ENCODE results near the gene DMAC1.

DMAC1 gene

GRCh38 chr9:7782400-7783120 is 17.0 kb downstream of the DMAC1 start:
- DNase-seq, result no peak

DNA sequence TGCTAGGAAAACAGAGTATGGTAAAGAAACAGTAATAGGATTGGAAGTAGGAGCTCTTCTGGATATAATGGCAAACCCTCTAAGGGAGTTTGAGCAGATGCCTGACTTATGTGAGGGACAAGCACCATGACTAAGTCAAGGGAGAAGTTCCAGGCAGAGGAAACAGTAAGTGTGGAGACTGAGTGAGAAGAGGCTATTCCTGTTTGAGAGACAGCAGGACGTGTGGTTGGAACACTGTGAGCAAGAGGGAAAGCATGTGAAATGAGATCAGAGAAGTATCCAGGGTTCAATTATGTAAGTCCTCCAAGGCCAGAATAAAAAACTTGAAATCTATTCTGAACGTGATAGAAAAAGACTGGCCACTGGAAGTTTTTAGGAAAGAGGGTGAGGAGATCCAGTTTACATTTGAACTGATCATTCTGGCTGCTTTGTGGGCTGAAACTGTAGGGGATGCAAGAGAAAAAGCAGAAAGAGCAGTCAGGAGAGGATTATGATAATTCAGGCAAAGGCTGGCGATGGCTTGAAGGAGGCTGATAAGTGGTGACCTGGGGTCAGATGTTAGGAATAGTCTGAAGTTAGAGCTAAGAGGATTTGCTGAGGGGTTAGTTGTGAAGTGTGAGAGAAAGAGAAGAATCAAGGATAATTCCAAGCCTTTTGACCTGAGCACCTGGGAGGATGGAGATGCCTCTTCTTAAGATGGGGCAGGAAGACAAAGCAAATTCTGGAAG is 19.2 kb downstream of the DMAC1 start:
- no peak for DNase-seq

GRCh38 chr9:7778851-7779600 is 20.6 kb downstream of the DMAC1 start:
- DNase-seq, result no peak

DNA sequence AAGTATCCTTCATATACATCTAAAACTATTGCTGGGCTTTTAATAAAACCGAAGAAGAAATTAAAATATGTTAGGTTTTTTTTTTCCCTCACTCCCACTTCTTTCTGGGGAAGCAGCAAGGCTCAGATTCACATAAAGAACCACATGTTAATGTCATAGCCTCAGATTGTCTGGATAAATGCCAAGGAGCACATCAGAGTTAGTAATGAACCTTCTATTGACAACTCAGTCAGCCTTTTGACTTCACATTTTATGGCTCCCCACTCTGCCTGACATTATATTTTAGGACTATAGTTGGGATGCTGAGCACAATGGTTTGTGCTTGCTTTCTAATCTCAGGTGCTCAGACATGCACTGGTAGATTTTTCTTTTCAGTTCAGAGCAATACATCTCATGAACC is 21.8 kb downstream of the DMAC1 start:
- DNase-seq, result no peak

DNA sequence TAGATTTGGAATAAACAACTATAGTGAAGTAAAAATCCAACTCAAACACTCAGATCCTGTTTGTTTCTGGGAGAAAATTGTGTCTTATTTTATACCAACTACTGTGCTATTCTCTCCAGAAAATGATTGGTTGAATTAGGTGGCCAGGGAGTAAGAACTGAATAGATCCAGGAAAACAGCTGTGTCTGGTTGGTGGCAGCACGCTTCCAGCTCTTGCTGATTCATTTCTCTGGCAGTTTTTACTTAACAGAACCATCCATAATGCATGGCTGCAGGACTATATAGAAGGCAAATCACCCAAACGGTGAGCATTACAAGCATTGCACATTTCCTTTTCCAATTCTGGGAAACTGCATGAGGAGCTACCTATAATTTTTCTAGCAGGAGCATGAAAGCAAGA is 29.5 kb downstream of the DMAC1 start:
- no peak for DNase-seq

DNA sequence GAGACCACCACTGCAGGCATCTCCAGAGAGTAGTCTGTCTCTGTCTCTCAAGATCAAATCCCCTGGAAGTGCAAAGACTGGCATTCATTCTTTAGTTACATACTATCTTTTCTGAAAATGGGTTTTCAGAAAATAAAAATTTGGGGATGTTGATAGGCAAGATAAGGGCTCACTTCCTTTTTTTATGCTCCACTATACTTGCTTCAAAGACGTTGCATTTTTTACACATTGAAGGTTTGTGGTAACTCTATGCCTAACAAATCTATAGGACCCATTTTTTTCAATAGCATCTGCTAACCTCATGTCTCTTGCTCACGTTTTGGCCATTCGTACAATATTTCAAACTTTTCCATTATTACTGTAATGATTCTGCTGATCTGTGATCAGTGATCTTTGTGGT is 37.0 kb downstream of the DMAC1 start:
- DNase-seq, result no peak

- DNase-seq, result no peak
Measured at GRCh38 chr9:7760014-7760415, 39.6 kb downstream of the DMAC1 start.

DNA sequence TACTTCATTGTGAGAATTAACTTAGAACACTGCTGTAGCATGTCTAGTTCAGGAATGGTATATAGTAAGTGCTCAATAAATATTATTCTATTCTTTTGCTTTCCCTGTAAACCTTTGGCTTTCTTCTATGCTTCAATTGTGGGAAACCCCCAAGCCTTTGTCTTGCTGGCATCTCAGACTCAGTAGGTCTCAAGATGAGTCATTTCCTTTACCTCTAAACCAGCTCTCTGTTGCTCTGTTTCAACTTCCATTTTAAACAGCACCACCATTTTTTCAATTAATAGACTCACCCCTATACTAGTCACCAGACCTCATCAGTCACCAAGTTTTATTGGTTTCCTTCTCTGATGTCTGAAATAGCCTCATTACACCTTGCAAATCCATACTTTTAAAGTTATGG is 43.5 kb downstream of the DMAC1 start:
- DNase-seq, result no peak

DNA sequence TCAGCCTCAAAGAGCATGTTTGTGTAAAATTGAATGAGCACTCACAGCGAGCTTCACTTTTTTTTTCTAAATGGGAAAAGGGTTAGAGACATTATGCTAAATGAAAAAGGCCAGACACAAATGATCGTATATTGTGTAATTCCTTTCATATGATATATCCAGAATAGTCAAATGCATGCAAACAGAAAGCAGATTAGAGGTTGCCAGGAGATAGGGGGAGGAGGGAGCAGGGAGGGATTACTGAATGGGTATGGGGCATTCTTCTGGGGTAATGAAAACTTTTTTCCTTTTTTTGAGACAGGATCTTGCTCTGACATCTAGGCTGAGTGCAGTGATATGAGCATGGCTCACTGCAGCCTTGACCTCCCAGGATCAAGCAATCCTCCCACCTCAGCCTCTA is 47.1 kb downstream of the DMAC1 start:
- DNase-seq, result no peak

All from activated T-cell treated with anti-CD3 and anti-CD28 coated beads, Interleukin-2, amount 50 U/mL, for 1 hour (primary cell).